SH-SY5Y (cell line): ENCODE measurements around the gene LPAR3.

Source experiments
- GATA2 ChIP-seq: IDR thresholded peaks from 2 replicates; pipeline ENCODE4 v1.6.1; 2011; ENCODE audit warnings: mild to moderate bottlenecking, low read depth, low read length
- GATA3 ChIP-seq: IDR thresholded peaks from 2 replicates; pipeline ENCODE4 v1.6.1; 2011; ENCODE audit warnings: low read depth, mild to moderate bottlenecking, low read length, moderate library complexity

DNA sequence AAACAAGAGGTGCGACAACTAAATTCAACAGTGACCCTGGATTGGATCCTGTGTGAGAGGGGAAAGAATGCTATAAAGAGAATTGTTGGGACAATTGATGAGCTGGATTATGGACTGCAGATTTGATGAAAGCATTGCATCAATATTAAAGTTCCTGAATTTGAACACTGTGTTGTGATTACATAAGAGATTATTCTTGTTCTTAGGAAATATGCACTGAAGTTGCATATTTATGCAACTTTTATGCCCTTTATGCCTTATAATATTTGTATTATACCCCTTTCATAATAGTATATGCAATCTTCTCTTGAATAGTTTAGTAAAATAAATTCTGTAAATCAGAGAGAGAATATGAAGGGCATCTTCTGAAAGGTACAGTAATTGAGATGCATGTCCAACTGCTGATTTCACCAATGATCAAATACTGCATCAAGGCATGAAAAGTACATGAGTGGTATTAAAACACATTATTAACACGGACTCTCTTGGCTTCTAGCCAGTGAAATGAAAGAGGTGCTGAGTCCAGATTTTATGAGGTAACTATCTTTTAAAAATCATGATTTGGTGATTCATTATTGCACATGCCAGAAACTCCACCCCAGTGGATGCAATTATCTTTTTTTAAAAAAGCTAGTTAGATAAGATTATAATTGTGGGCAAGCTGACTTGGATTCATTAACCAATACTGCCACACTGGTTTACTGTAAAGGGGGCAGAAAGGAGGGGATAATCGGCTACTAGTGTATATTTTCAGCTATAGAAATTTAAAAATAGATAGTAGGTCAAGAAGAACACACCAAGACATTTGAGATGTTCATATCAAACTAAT lies 19.9 kb upstream of the LPAR3 start:
- TF ChIP-seq GATA2 (no peak), GATA3 (no peak)
